H4 (cell line): Measurements from ENCODE around the gene RETN. TPM values are rescaled to one million over a fixed set of nuclear protein-coding genes. Genes with fewer than 3 reads are reported as not detected.
A peak's percentile ranks its signal among the peaks of the same experiment; 100 is the strongest.

Experiments
- DNase-seq: peaks from one replicate; pipeline ENCODE4 v3.0.0-alpha.2; 2015; ENCODE audit warnings: low spot score
- total RNA-seq: library from RNA; depleted of rRNA; stranded (reverse); fragments of >200 nt; shearing (Covaris generic); gene quantifications from 2 replicates; pipeline ENCODE4 v1.2.3, GENCODE V29; 2014

The RETN gene
- total RNA-seq, 1 experiment from 2014 or later = not detected

GRCh38 chr19:7657131-7657751 lies 11.6 kb upstream of the RETN start:
- DNase-seq = peak; percentile 39

DNA sequence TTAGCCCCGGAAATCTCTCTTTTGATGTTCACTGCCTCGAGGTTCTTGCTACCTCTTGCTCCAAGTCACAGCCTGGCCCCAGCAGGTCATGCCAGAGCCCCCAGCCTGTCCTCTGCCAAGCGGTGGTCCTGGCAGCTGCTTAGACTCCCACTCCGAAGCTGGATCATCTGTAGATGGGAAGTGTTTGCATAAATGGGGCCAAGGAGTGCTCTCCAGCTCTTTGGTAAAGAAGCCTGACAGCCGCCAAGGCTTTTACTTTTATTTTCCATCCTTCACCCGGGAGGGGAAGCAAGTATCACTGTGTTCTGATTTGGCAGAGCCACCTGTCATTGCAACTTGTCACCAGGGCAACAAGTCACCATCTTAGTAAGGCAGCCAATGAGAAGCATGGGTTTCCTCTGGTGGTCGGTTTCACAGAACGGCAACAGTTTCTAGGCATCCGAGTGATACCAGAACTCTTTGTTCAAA lies 10.6 kb upstream of the RETN start:
- DNase-seq = no peak

GRCh38 chr19:7661744-7662538 lies 6.9 kb upstream of the RETN start:
- DNase-seq = no peak

DNA sequence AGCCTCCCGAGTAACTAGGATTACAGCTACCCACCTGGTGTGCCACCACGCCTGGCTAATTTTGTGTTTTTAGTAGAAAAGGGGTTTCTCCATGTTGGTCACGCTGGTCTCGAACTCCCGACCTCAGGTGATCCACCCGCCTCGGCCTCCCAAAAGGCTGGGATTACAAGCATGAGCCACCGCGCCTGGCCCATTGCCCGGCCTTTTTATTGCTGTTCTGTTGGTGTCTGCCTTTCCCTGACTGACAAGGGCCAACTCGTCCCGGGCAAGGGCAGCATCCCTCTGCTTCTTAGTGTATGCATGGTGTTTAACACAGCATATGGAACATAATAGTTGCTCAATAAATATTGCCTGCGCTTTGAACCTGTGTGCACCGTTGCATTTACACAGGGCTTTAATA lies 6.2 kb upstream of the RETN start:
- no peak for DNase-seq

DNA sequence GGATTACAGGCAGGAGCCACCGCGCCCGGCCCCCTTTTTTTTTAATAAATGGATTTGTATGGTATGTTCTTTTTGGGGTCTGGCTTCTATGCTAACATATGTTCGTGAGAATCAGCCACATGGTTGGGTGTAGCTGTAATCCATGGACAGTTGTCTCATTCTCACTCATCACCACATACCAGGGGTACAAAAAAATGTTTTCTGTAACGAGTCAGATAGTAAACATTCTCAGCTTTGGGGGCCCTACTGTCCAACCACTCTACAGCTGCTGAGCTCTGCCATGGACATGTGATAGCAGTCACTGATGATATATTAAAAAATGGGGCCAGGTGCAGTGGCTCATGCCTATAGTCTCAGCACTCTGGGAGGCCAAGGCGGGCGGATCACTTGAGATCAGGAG lies 5.1 kb upstream of the RETN start:
- no peak for DNase-seq

DNA sequence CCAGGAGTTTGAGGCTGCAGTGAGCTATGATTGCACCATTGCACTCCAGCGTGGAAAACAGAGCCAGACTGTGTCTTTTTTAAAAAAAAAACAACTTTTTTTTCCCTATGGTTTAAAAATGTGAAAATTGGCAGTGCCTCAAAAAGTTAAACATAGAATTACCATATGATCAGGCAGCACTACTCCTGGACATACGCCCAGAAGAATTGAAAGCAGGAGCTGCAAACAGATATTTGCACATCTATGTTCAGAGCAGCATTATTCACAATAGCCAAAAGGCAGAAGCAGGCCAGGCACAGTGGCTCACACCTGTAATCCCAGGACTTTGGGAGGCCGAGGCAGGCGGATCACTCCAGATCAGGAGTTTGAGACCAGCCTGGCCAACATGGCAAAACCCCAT lies 3.8 kb upstream of the RETN start:
- no peak for DNase-seq

GRCh38 chr19:7669641-7670040 lies 792 bp downstream of the RETN start:
- DNase-seq = no peak

DNA sequence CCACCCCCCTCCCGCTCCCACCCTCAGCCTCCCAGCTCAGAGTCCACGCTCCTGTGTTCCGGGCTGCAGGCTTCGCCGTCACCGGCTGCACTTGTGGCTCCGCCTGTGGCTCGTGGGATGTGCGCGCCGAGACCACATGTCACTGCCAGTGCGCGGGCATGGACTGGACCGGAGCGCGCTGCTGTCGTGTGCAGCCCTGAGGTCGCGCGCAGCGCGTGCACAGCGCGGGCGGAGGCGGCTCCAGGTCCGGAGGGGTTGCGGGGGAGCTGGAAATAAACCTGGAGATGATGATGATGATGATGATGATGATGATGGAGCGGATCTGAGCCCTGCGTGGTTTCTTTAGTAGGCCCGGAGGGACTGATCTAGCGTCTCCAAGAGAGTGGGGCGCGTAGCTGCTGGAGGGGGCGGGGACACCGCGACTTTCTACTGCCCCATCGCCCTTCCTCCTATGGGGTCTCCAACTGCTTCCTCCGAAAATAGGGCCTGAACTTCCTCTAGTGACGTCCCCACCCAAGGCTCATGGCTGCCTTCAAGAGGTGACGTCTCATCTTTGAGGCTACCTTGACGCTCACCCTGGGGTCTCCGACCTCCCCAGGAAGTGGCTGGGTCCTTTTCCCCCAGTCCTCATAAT lies 1.4 kb downstream of the RETN start:
- DNase-seq = no peak

DNA sequence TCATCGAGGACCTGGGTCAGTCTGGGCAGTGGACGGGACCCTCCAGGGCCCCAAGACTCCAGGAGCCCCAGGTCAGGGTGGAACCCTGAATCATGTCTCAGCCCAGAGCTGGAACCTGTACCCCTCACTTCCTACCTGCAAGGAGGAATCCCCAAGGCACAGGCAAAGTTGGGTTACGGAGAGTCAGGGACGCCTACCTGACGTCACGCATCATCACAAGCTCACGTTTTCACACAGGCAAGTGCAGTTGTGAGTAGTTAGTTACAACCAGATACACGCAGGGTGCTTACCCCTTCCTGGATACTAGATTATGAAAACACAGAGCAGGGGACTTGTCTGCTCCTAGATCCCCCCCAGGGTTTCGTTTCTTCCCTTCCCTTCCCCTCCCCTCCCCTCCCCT lies 1.9 kb downstream of the RETN start:
- DNase-seq = no peak

- no peak for DNase-seq
Measured at GRCh38 chr19:7672522-7672921, 3.7 kb downstream of the RETN start.

- peak; percentile 85 for DNase-seq
Measured at GRCh38 chr19:7674010-7675005, 5.5 kb downstream of the RETN start.

- DNase-seq = no peak
Measured at GRCh38 chr19:7676376-7676775, 7.5 kb downstream of the RETN start.

DNA sequence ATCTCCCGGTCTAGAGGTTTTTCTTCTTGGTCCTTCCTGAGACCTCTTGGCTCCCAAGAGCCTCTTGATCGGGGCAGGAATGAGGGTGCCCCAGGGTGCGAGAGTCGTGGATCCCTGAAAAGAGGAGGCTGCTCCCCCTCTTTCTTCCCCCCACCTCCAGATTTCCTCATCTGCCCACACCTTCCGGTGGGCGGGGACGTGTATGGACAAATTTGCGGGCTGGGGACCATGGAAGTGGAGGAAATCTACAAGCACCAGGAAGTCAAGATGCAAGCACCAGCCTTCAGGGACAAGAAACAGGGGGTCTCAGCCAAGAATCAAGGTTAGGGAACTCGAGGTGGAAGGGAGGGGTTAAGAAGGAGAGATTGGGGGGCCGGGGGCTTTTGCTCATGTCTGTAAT lies 8.0 kb downstream of the RETN start, which contains the start of gene MCEMP1:
Gene MCEMP1 (plus strand): TSS at position 237 of the 400 bp plus-strand sequence. CDS start 31 bp downstream, at position 268.
- DNase-seq = no peak

DNA sequence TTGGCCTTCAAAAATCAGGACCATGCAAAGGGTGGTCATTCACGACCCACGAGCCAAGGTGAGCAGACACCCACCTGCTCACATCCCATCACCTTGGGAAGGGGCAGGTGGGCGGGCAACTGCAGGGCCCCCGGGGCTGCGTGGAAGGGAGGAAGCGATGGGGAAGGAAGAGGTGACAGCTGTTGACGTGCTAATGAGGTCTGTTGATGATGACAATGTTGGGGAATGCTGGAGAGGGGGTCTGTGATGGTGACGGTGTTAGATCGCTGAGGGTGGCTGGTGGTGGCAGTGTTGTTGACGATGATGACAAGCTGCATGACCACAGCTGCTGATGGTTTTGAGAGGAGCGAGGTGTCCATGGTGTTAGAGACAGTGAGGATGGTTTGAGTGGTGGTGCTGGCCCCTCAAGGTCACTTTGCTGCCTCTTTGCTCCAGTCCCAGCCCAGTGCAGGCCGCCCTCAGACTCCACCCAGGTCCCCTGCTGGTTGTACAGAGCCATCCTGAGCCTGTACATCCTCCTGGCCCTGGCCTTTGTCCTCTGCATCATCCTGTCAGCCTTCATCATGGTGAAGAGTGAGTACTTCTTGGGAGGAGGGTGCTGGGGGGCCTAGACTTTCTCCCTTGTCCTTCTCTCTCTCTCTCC lies 8.9 kb downstream of the RETN start:
- no peak for DNase-seq

DNA sequence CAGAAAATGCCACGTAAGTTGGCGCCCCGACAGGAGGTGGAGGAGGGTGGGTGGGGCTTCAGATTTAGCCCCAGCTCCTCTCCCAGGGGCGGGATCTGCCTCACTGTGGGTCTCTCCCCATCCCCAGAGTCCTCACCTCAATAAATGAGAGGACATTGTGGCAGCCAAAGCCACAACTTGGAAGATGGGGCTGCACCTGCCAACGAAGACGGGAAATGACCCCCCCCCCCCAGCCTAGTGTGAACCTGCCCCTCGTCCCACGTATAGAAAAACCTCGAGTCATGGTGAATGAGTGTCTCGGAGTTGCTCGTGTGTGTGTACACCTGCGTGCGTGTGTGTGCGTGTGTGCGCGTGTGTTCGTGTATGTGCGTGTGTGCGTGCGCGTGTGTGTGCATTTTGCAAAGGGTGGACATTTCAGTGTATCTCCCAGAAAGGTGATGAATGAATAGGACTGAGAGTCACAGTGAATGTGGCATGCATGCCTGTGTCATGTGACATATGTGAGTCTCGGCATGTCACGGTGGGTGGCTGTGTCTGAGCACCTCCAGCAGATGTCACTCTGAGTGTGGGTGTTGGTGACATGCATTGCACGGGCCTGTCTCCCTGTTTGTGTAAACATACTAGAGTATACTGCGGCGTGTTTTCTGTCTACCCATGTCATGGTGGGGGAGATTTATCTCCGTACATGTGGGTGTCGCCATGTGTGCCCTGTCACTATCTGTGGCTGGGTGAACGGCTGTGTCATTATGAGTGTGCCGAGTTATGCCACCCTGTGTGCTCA lies 10.3 kb downstream of the RETN start:
- peak; percentile 40 for DNase-seq

DNA sequence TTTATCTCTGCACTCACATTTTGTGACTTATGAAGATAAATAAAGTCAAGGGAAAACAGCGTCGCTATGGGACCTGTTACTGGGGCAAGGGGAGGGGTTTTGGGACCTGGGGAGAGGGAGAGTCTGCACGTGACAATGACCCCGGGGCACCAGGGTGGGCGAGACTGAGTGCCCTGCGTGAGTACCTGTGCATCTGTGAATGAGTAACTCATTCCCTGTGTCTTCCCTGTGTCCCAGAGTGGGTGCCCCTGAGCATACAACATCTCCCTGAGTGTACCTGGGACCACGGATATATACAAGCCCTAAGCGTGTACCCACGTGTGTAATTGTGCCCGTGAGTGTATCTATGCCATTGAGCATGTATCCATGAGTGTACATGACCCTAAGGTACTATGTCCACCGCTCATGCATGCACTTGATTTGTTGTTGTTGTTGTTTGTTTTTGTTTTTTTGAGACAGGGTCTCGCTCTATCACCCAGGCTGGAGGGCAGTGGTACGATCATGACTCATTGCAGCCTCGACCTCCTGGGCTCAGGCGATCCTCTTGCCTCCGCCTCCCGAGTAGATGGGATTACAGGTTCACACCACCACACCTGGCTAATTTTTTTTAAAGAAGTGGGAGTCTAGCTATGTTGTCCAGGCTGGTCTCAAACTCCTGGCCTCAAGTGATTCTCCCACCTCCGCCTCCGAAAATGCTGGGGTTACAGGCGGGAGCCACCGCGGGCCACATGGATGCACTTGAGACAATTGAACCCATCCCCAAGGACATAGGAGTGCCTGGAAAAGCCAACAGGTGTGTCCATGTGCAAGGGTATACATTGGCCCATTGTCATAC lies 11.1 kb downstream of the RETN start:
- DNase-seq = no peak

- peak; percentile 73 for DNase-seq
Measured at GRCh38 chr19:7680606-7681339, 11.9 kb downstream of the RETN start, which contains the start of gene TRAPPC5. Gene TRAPPC5 (plus strand): TSS chr19:7680833. CDS start chr19:7682254, 1,421 bp downstream.
